Metanephros (tissue), 2 donors: ENCODE results near the gene DICER1. TPM values are rescaled to one million over a fixed set of nuclear protein-coding genes. Genes with fewer than 3 reads are reported as not detected.

ENCODE experiments used
- small RNA-seq: library from RNA; depleted of rRNA; stranded (forward); fragments of <200 nt; gene quantifications from one replicate; pipeline ENCODE3, GENCODE V24; 2014; ENCODE audit warnings: low replicate concordance
- total RNA-seq: library from RNA; depleted of rRNA; stranded (reverse); fragments of >200 nt; gene quantifications from one replicate; pipeline ENCODE4 v1.2.3, GENCODE V29; 2014

The DICER1 gene, protein sequence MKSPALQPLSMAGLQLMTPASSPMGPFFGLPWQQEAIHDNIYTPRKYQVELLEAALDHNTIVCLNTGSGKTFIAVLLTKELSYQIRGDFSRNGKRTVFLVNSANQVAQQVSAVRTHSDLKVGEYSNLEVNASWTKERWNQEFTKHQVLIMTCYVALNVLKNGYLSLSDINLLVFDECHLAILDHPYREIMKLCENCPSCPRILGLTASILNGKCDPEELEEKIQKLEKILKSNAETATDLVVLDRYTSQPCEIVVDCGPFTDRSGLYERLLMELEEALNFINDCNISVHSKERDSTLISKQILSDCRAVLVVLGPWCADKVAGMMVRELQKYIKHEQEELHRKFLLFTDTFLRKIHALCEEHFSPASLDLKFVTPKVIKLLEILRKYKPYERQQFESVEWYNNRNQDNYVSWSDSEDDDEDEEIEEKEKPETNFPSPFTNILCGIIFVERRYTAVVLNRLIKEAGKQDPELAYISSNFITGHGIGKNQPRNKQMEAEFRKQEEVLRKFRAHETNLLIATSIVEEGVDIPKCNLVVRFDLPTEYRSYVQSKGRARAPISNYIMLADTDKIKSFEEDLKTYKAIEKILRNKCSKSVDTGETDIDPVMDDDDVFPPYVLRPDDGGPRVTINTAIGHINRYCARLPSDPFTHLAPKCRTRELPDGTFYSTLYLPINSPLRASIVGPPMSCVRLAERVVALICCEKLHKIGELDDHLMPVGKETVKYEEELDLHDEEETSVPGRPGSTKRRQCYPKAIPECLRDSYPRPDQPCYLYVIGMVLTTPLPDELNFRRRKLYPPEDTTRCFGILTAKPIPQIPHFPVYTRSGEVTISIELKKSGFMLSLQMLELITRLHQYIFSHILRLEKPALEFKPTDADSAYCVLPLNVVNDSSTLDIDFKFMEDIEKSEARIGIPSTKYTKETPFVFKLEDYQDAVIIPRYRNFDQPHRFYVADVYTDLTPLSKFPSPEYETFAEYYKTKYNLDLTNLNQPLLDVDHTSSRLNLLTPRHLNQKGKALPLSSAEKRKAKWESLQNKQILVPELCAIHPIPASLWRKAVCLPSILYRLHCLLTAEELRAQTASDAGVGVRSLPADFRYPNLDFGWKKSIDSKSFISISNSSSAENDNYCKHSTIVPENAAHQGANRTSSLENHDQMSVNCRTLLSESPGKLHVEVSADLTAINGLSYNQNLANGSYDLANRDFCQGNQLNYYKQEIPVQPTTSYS (N-terminal part only)
- 60.0 TPM for total RNA-seq

GRCh38 chr14:95157327-95158189 is at the start of gene DICER1:
DICER1 (minus strand) TSS chr14:95157529; CDS start chr14:95133458, 24,071 bp downstream.

Small RNA genes within 50 kb of the gene (small RNA-seq; reads per million reads assigned to genes)
- gene MIR3173: 0.07 reads per million

Other genes with a start within 250 kb of the DICER1 start
- 34.1 TPM for gene CLMN, start 162.4 kb upstream of the DICER1 start, total RNA-seq